HG02981 (cell line): ENCODE measurements around the gene EMCN.

Experiments
- ATAC-seq: cut with Tn5 transposase; IDR thresholded peaks from one replicate; pipeline ENCODE4 v1.9.1; 2021; ENCODE audit warnings: mild to moderate bottlenecking, moderate library complexity; ENCODE audit not compliant: unreplicated experiment

The EMCN gene

GRCh38 chr4:100493756-100494155 is 24.1 kb downstream of the EMCN start:
- no peak for ATAC-seq

- ATAC-seq = no peak
Measured at GRCh38 chr4:100492129-100492528, 25.7 kb downstream of the EMCN start.

DNA sequence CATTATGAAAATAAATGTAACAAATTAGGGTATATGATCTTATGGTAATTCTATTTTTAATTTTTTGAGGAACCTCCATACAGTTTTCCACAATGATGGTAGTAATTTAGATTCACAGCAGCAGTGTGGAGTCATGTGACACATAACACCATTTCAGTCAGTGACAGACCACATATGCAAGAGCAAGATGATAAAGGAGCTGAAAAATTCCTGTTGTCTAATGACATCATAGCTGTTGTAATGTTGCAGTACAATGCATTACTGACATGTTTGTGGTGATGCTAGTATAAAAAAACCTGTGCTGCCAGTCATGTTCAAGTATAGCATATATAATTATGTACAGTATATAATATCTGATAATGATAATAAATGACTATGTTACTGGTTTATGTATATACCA is 28.5 kb downstream of the EMCN start:
- ATAC-seq = no peak

GRCh38 chr4:100486496-100486895 is 31.3 kb downstream of the EMCN start:
- no peak for ATAC-seq

GRCh38 chr4:100483796-100484195 is 34.0 kb downstream of the EMCN start:
- no peak for ATAC-seq

DNA sequence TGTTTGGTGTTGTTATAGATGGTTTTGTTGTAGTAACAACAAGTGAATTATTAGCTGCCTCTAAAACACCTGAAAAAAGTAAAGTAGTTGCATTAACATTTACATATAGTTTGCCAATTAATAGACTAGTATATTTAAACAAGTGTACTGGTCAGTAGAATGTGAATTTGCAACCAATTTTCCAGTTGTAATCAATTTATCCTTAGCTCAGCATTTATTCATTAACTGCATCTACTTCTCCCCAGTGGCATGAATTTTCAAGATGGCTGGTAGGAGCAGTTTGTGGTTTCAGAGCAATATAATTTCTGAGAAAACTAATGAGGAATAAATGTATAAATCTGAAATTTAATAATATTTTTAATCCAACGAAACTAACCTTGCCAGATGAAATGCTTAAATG is 37.9 kb downstream of the EMCN start:
- no peak for ATAC-seq

GRCh38 chr4:100469555-100469954 is 48.3 kb downstream of the EMCN start:
- ATAC-seq = no peak

DNA sequence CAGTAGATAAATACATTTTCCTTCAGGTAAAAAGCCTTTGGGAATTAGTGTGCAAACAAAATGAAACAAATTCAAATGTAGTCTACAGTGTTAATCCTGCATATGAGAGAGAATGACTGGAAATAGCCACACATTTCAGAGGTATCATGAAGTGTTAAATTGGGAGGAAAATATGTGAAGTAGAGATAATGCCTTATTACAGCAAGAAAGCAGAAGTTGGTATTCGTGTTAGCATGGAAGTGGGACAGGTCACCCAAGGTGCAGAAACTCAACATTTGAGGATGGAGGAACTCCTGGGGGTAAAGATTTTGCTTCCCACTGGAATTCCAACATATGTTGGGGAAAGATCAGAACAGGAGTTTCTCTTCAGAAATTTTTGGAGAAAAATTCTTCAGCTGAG is 51.3 kb downstream of the EMCN start:
- ATAC-seq = no peak

- ATAC-seq = no peak
Measured at GRCh38 chr4:100461807-100462605, 55.8 kb downstream of the EMCN start.

DNA sequence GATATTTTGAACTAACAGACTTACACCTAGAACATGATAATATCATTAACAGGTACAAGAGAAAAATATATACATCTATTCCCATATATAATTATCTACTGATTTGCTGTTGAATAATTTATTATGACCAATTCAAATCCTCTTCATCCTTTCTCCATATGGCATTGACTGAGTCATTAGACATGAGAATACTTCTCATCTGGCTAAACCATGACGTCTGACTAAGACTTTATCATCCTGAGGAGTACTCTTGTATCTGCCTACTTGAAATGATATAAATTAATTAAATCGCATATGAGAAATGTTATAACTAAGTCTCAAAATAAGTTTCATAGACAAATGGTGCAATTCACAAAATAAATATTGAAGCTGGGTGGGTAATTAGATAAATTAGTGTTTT is 67.4 kb downstream of the EMCN start:
- no peak for ATAC-seq

GRCh38 chr4:100431416-100431815 is 86.4 kb downstream of the EMCN start:
- no peak for ATAC-seq

DNA sequence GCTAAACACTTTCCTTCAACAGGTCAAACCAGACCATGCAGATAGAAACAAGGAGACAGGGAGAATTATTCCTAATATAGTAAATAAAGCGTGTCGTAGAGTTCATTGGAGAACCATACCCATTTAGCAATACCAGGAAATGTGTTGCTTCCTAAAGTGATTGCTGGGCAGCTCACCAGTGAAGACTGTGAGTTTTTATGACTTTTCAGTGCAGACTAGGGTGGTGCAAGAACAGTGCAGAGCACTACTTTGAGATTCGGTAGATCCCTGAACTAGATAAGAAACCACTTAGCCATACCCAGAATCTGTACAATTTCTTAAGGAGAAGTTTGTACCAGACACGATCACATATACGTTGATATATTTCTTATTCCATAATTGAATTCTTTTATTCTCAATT is 87.4 kb downstream of the EMCN start:
- ATAC-seq = no peak

- no peak for ATAC-seq
Measured at GRCh38 chr4:100429616-100430015, 88.2 kb downstream of the EMCN start.

DNA sequence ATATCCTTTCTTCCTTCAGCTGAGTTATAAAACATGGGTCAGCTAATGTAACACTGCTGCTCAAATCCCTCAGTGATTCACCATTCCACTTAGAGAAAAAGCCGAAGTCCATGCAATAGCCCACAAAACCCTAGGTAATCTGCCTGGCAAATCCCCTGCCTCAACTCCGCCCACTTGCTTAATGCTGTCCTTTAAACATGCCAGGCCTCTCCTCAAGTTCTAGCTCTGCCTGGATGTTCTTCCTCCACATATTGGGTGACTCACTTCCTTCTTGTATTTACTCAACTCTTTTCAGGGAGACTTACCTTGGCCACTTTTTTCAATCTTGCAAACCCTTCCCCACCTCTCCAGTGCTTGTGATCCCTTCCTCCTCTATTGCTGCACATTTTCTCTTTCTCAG is 89.8 kb downstream of the EMCN start:
- no peak for ATAC-seq

DNA sequence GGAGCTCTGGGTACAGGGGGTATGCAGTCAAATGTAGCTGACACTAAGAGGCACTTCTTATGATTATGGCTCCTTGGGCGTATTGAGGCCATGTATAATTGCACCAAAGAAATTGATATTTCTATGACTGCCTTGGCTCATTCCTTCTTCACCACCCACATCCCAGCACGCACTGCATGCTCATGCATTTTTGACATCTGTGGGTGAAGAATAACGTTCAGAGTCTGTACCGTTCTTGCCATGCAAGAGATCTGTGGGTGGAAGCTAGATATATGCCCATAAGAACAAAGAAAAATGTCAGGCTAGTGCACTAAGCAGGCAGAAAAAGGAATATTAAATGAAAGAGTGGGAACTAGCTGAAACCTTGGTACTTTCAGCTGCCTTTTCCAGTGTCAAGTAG is 93.4 kb downstream of the EMCN start:
- ATAC-seq = no peak

- no peak for ATAC-seq
Measured at GRCh38 chr4:100422894-100423293, 94.9 kb downstream of the EMCN start.

DNA sequence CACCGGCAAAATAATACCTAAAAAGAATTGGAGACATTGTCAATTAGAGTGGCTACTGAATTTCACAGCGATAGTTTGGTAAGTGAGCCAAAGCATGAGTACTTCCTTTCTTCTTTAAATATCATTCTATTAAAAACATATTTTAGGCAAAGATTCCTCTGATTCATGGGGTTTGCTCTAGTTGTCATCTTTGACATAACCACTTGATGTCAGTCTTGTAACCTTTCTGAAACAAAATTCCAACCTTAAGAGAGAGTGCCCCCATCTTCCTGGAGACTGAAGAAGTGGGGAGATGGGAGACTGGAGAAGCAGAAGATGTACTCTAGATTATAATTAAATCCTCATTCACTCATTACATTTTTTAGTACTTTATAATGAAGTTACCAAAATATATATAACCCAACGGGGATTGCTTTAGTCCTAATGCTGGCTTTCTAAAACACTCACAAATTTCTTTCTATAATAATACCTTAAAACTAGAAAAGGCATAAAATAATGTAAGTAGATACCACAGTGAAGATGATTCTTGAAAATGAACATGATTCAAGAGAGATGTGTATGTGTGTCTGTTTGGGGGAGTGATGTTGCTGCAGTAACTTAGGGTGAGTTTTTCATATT is 96.4 kb downstream of the EMCN start:
- no peak for ATAC-seq

GRCh38 chr4:100420571-100420970 is 97.3 kb downstream of the EMCN start:
- ATAC-seq = no peak

- no peak for ATAC-seq
Measured at GRCh38 chr4:100417565-100417964, 100.3 kb downstream of the EMCN start.

GRCh38 chr4:100414016-100414790 is 103.6 kb downstream of the EMCN start:
- ATAC-seq = no peak

DNA sequence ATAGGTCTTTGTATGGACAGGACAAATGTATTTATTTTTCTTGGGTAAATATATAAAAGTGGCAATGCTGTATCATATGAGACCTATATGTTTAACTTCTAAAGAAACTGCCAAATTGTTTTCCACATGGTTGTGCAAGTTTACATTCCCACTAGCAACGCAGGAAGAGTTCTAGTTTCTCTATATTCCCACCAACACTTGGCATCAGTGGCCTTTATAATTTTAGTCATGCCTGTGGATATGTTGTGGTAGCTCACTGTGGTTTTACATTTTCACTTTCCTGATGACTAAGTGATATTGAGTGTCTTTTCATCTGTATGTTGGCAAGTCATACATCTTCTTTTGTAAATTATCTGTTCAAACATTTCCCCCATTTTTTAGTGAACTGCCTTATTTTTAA is 126.0 kb downstream of the EMCN start:
- no peak for ATAC-seq

DNA sequence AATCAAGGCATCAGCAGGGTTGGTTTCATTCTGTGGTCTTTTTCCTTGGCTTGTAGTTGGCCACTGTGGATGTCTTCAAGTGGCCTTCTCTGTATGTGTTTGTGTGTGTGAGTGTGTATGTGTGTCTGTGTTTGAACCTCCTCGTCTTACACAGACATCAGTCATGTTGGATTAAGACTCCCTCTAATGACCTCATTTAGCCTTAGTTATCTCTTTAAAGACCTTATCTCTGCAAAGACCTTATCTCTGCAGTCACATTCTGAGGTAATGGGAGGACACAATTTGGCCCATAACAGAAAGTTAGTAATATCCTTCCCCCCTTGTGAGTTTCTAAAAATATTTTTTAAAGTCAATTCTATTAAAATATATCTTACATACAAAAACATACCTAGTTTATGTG is 126.7 kb downstream of the EMCN start:
- no peak for ATAC-seq
